HepG2 (cell line): Measurements from ENCODE around the gene REPIN1. TPM values are rescaled to one million over a fixed set of nuclear protein-coding genes. Genes with fewer than 3 reads are reported as not detected.
A peak's percentile ranks its signal among the peaks of the same experiment; 100 is the strongest.

Experiments used
- ATF1 ChIP-seq: IDR thresholded peaks from 2 replicates; pipeline ENCODE4 v1.6.1; 2016; ENCODE audit warnings: mild to moderate bottlenecking, control low read depth
- BHLHE40 ChIP-seq: IDR thresholded peaks from 2 replicates; pipeline ENCODE4 v1.6.1; 2011; ENCODE audit warnings: low read length, improper control_type of control experiment
- EHMT2 ChIP-seq: fragments of 200-600 bp; sonication (generic); IDR thresholded peaks from 2 replicates; pipeline ENCODE4 v1.7.0; 2017; ENCODE audit warnings: antibody characterized with exemption, low read depth, low read length, borderline replicate concordance
- FOXA3 ChIP-seq: IDR thresholded peaks from 2 replicates; pipeline ENCODE4 v1.6.1; 2016; ENCODE audit warnings: missing genetic modification reagents, missing compliant biosample characterization
- FOXP1 ChIP-seq, 2 experiments: fragments of 450-650 bp in 1 of 2; IDR thresholded peaks; 2 replicates each; pipeline ENCODE4 v1.6.1; 2017 to 2018; ENCODE audit warnings: antibody characterized with exemption in 1 of 2
- KDM5B ChIP-seq: sonication (generic); formaldehyde crosslinking; IDR thresholded peaks from 2 replicates; pipeline ENCODE4 v1.4.0; 2020; ENCODE audit warnings: missing genetic modification reagents, mild to moderate bottlenecking, borderline replicate concordance
- MXI1 ChIP-seq: IDR thresholded peaks from 3 replicates; pipeline ENCODE4 v1.6.1; 2012; ENCODE audit warnings: low read depth, low read length, inconsistent platforms, borderline replicate concordance
- NAIF1 ChIP-seq: sonication (generic); formaldehyde crosslinking; IDR thresholded peaks from 2 replicates; pipeline ENCODE4 v1.5.0; 2020; ENCODE audit warnings: mild to moderate bottlenecking, missing genetic modification reagents, borderline replicate concordance
- NCOA2 ChIP-seq: sonication (generic); formaldehyde crosslinking; IDR thresholded peaks from 2 replicates; pipeline ENCODE4 v1.8.0; 2022; ENCODE audit warnings: inconsistent platforms
- NFYC ChIP-seq: IDR thresholded peaks from 2 replicates; pipeline ENCODE4 v1.6.1; 2016; ENCODE audit warnings: missing genetic modification reagents, missing compliant biosample characterization
- RFX1 ChIP-seq: fragments of 450-650 bp; IDR thresholded peaks from 2 replicates; pipeline ENCODE4 v1.6.1; 2017
- SIN3A ChIP-seq: IDR thresholded peaks from 2 replicates; pipeline ENCODE4 v1.6.1; 2011; ENCODE audit warnings: low read depth, mild to moderate bottlenecking, control low read depth, low read length, borderline replicate concordance
- ZBTB7A ChIP-seq: sonication (generic); formaldehyde crosslinking; IDR thresholded peaks from 2 replicates; pipeline ENCODE4 v1.8.0; 2022; ENCODE audit warnings: mild to moderate bottlenecking, missing genetic modification reagents
- ZNF678 ChIP-seq: sonication (generic); formaldehyde crosslinking; IDR thresholded peaks from 2 replicates; pipeline ENCODE4 v1.4.0; 2020; ENCODE audit warnings: mild to moderate bottlenecking, missing genetic modification reagents
- ZNF768 ChIP-seq: sonication (generic); formaldehyde crosslinking; IDR thresholded peaks from 2 replicates; pipeline ENCODE4 v1.4.0; 2020; ENCODE audit warnings: missing genetic modification reagents
- ZNF879 ChIP-seq: sonication (generic); formaldehyde crosslinking; IDR thresholded peaks from 2 replicates; pipeline ENCODE4 v1.8.1; 2023; ENCODE audit warnings: missing genetic modification reagents
- polyA plus RNA-seq, 8 experiments: library from polyadenylated mRNA; depleted of rRNA in 3 of 8; stranded (reverse) in 7 of 8; unstranded in 1 of 8; fragments of >200 nt; fragmentation: Illumina TruSeq in 4 of 8; extraction: Trizol in 4 of 8; gene quantifications; 2 replicates each; pipeline versions ENCODE4 v1.2.1 to v1.2.3, GENCODE V29; 2011 to 2016; ENCODE audit warnings: low read depth in 4 of 8, missing spikeins in 1 of 8, mixed read lengths in 1 of 8; ENCODE audit not compliant: insufficient read depth in 1 of 8
- total RNA-seq, 5 experiments: library from RNA; depleted of rRNA; stranded (reverse); fragments of >200 nt; fragmentation: Illumina TruSeq; extraction: Trizol; gene quantifications; 2 replicates each; pipeline ENCODE4 v1.2.3, GENCODE V29; 2016; ENCODE audit warnings: low read depth in 1 of 5
- TF ChIP-seq, protein P1 (sequence below): sonication (generic); formaldehyde crosslinking; IDR thresholded peaks from 2 replicates; pipeline ENCODE4 v1.4.0; 2020; ENCODE audit warnings: missing genetic modification reagents
- TF ChIP-seq, protein P2 (sequence below): sonication (generic); formaldehyde crosslinking; IDR thresholded peaks from 2 replicates; pipeline ENCODE4 v1.9.0; 2022; ENCODE audit warnings: missing genetic modification reagents, mild to moderate bottlenecking, borderline replicate concordance
- TF ChIP-seq, protein P3 (sequence below): sonication (generic); formaldehyde crosslinking; IDR thresholded peaks from 2 replicates; pipeline ENCODE4 v1.4.0; 2020; ENCODE audit warnings: mild to moderate bottlenecking, low read depth, missing genetic modification reagents
- TF ChIP-seq, protein P4 (sequence below), 2 experiments: sonication (generic) in 1 of 2; formaldehyde crosslinking in 1 of 2; IDR thresholded peaks; 2 replicates each; pipeline versions ENCODE4 v1.4.0 to v1.6.1; 2018 to 2020; ENCODE audit warnings: missing genetic modification reagents in 2 of 2, borderline replicate concordance in 1 of 2, low read depth in 1 of 2, mild to moderate bottlenecking in 1 of 2, missing biosample characterization in 1 of 2
- TF ChIP-seq, protein P5 (sequence below): sonication (generic); formaldehyde crosslinking; conservative IDR thresholded peaks from 2 replicates; pipeline ENCODE4 v1.5.0; 2020; ENCODE audit warnings: missing genetic modification reagents

The REPIN1 gene
- total and polyA plus RNA-seq, 2 of the 13 experiments (the other 11 are each of a cell fraction or from before 2014, with no cell fraction given): 69.9 to 108 TPM

DNA sequence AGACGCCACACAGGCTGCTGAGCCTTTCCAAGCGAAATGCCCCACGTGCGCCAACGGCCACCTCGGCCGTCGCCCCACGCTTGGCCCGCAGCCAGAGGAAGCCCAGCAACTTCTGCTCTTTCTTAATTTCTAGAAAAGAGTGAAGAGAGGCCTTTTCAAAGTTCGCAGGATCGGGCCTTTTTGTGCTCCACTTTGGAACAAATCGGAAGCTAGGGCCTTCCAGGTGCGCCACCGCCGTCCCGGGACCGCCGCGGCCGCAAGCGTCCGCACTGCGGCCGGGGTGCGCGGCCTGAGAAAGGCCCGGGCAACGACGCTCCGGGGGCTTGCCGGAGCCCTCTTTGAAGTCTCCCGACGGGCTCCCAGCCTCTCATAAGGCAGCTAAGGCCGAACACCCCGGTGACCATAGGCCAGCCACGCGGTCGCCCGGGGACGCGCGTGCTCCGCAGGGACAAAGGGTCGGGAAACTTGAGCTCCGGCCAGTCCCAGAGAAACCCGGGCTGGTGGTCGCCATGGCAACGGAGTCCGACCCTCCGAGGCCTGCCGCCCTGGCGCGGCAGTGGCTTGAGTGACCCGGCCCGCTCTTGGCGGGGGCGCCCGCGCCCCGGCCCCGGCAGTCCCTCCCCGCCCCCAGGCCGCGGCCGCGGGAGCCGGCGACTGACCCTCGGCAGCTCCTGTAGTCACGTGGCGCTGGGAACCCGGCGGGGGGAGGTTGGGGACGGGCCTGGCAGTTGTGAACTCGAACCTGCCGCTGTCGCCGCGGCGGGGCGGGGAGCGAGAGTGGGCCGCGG is at the start of gene REPIN1 (continued):
- TF ChIP-seq EHMT2 (no peak), ZBTB7A (CRISPR knock-in tag) (peak; percentile 84), MXI1 (peak; percentile 48; the same call in 2 of the 3 replicates), ZNF678 (CRISPR knock-in tag) (peak; percentile 87; the same call in 1 of the 2 replicates), NFYC (CRISPR knock-in tag) (peak; percentile 40; the same call in 1 of the 2 replicates), RFX1 (peak; percentile 86), ZNF879 (peak; percentile 76; the same call in 1 of the 2 replicates), SIN3A (peak; percentile 88; the same call in 1 of the 2 replicates), ATF1 (CRISPR knock-in tag) (no peak), NCOA2 (CRISPR knock-in tag) (peak; percentile 21; the same call in 1 of the 2 replicates), KDM5B (CRISPR knock-in tag) (peak; percentile 72; the same call in 1 of the 2 replicates), BHLHE40 (peak; percentile 88), ZNF768 (peak; percentile 93), FOXP1 (IDR thresholded peaks at IDR 0.05) (no peak), FOXP1 (CRISPR knock-in tag; IDR thresholded peaks at IDR 0.05) (no peak), FOXA3 (peak; percentile 5; the same call in 1 of the 2 replicates), NAIF1 (CRISPR knock-in tag) (peak; percentile 50; the same call in 1 of the 2 replicates)
- TF ChIP-seq, protein P1, sequence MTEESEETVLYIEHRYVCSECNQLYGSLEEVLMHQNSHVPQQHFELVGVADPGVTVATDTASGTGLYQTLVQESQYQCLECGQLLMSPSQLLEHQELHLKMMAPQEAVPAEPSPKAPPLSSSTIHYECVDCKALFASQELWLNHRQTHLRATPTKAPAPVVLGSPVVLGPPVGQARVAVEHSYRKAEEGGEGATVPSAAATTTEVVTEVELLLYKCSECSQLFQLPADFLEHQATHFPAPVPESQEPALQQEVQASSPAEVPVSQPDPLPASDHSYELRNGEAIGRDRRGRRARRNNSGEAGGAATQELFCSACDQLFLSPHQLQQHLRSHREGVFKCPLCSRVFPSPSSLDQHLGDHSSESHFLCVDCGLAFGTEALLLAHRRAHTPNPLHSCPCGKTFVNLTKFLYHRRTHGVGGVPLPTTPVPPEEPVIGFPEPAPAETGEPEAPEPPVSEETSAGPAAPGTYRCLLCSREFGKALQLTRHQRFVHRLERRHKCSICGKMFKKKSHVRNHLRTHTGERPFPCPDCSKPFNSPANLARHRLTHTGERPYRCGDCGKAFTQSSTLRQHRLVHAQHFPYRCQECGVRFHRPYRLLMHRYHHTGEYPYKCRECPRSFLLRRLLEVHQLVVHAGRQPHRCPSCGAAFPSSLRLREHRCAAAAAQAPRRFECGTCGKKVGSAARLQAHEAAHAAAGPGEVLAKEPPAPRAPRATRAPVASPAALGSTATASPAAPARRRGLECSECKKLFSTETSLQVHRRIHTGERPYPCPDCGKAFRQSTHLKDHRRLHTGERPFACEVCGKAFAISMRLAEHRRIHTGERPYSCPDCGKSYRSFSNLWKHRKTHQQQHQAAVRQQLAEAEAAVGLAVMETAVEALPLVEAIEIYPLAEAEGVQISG (CRISPR knock-in tag): peak; percentile 85
- TF ChIP-seq, protein P2, sequence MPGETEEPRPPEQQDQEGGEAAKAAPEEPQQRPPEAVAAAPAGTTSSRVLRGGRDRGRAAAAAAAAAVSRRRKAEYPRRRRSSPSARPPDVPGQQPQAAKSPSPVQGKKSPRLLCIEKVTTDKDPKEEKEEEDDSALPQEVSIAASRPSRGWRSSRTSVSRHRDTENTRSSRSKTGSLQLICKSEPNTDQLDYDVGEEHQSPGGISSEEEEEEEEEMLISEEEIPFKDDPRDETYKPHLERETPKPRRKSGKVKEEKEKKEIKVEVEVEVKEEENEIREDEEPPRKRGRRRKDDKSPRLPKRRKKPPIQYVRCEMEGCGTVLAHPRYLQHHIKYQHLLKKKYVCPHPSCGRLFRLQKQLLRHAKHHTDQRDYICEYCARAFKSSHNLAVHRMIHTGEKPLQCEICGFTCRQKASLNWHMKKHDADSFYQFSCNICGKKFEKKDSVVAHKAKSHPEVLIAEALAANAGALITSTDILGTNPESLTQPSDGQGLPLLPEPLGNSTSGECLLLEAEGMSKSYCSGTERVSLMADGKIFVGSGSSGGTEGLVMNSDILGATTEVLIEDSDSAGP (CRISPR knock-in tag): peak; percentile 54
- TF ChIP-seq, protein P3, sequence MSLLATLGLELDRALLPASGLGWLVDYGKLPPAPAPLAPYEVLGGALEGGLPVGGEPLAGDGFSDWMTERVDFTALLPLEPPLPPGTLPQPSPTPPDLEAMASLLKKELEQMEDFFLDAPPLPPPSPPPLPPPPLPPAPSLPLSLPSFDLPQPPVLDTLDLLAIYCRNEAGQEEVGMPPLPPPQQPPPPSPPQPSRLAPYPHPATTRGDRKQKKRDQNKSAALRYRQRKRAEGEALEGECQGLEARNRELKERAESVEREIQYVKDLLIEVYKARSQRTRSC (CRISPR knock-in tag): peak; percentile 33; the same call in 1 of the 2 replicates
- TF ChIP-seq, protein P4, sequence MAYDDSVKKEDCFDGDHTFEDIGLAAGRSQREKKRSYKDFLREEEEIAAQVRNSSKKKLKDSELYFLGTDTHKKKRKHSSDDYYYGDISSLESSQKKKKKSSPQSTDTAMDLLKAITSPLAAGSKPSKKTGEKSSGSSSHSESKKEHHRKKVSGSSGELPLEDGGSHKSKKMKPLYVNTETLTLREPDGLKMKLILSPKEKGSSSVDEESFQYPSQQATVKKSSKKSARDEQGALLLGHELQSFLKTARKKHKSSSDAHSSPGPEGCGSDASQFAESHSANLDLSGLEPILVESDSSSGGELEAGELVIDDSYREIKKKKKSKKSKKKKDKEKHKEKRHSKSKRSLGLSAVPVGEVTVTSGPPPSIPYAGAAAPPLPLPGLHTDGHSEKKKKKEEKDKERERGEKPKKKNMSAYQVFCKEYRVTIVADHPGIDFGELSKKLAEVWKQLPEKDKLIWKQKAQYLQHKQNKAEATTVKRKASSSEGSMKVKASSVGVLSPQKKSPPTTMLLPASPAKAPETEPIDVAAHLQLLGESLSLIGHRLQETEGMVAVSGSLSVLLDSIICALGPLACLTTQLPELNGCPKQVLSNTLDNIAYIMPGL (CRISPR knock-in tag; IDR thresholded peaks at IDR 0.05; ENCODE audit: borderline replicate concordance in 1 of 2, low read depth in 1 of 2): peak; percentile 46 to 48; a peak in 2 of 4 replicates
- TF ChIP-seq, protein P5, sequence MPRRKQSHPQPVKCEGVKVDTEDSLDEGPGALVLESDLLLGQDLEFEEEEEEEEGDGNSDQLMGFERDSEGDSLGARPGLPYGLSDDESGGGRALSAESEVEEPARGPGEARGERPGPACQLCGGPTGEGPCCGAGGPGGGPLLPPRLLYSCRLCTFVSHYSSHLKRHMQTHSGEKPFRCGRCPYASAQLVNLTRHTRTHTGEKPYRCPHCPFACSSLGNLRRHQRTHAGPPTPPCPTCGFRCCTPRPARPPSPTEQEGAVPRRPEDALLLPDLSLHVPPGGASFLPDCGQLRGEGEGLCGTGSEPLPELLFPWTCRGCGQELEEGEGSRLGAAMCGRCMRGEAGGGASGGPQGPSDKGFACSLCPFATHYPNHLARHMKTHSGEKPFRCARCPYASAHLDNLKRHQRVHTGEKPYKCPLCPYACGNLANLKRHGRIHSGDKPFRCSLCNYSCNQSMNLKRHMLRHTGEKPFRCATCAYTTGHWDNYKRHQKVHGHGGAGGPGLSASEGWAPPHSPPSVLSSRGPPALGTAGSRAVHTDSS (CRISPR knock-in tag): no peak
